Myocyte (in vitro differentiated cells): ENCODE measurements around the gene CCNT2. TPM values are rescaled to one million over a fixed set of nuclear protein-coding genes. Genes with fewer than 3 reads are reported as not detected.
A peak's percentile ranks its signal among the peaks of the same experiment; 100 is the strongest.
"Not testable (repeated sequence)": the region's sequence is repeated elsewhere in the genome, so short reads cannot be mapped to it uniquely, and the experiment has no call there.

Source experiments
- DNase-seq: peaks from one replicate; pipeline ENCODE4 v3.0.0-alpha.2; 2012; ENCODE audit warnings: low read depth
- polyA plus RNA-seq: library from polyadenylated mRNA; unstranded; fragments of >200 nt; gene quantifications from one replicate; pipeline ENCODE4 v1.2.1, GENCODE V29; 2012; ENCODE audit warnings: missing spikeins
- total RNA-seq: library from RNA; depleted of rRNA; stranded (reverse); fragments of >200 nt; gene quantifications from 2 replicates; pipeline ENCODE4 v1.2.3, GENCODE V29; 2014

CCNT2 gene
- 30.7 and 39.1 TPM in 2 replicates for total RNA-seq
- polyA plus RNA-seq: 10.1 TPM

DNA sequence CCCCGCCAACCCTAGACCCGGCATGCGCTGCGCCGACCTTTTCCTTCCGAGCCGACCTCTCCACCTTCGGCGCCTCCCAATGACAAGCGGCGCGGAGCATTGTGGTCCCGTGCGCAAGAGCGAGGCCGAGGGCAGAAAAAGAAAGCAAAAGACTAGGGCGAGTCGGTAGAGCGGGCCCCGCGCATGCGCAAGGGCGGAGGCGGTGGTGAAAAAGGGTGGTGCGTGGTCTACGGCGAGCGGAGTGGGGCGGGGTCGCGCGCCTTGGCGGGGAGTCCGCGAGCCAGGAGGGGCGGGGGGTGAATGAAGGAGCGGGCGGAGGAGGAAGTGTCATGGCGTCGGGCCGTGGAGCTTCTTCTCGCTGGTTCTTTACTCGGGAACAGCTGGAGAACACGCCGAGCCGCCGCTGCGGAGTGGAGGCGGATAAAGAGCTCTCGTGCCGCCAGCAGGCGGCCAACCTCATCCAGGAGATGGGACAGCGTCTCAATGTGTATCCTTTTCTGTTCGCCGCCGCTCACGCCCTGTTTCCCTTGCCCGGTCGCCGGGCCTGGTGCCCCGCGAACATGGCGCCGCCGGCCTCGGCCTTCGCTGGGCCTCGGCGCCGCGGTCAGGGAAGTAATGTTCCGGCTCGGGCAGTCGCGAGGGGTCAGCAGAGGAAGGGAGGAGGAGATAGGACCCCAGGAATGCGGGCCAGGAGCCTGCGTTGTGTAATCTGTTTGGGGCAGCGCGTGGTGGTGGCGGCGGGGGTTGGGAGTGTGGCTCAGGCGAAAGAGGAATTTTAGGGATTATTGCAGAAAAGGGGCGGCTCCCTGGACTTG, at the start of gene CCNT2:
CCNT2 (plus strand) TSS at position 297 of the 815 bp plus-strand sequence; CDS start at position 330, 33 bp downstream.
- peak; percentile 100 for DNase-seq

DNA sequence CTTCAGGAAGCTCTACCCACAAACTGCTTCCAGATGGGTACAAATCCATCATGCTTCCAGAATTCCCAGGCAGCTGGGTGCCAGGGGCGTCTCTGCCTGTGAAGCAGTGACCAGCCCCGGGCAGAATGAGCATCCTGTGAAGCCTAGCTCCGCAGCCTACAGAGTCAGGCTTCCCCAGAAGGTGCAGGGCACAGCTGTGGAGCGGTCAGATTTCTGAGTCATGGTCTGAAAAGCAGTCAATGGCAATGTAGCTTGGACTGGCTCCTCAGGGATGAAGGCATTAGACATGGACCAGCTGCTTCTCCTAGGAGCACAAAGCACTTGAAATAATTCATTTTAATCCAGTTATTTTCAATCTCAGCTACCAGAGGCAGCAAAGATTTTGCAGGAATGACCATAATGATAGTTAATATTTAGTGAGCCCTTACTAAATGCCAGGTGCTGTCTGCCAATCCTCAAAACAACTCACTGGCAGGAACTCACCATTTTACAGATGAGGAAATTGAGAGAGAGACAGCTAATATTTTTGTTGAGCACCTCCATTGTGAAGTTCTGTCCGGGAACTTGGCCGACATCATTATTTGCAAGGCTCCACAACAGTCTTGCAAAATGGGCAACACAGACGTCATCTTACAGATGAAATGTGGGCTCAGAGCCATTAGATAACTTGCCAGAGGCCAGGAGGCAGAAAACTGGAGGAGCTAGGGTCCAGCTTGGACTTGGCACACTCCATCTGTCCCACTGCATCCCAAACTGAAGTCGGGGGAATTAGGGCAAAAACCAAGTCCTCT, 48.5 kb upstream of the CCNT2 start:
- DNase-seq: peak; percentile 75

DNA sequence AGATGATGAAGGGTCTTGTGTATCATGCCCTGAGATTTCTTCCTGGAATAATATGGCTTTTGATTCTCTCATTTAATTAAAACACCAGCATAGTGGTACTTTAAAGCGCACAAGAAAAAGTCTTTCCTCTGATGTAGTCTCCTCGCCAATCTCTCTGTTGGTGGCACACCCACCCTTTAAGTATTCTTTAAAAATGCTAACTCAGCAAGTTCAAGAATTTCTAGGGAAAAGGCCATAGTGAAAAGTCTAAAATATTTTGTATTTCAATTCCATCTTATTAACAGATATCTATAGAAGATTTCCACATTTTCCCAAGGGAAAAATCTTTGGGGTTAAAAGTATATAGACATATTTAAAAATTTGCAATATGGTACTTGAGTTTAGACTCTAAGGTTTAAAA, 45.5 kb upstream of the CCNT2 start:
- no peak for DNase-seq

- no peak for DNase-seq
These were observed 43.3 kb upstream of the CCNT2 start for GRCh38 chr2:134875309-134875708.

GRCh38 chr2:134882773-134883172, 35.8 kb upstream of the CCNT2 start:
- no peak for DNase-seq

DNA sequence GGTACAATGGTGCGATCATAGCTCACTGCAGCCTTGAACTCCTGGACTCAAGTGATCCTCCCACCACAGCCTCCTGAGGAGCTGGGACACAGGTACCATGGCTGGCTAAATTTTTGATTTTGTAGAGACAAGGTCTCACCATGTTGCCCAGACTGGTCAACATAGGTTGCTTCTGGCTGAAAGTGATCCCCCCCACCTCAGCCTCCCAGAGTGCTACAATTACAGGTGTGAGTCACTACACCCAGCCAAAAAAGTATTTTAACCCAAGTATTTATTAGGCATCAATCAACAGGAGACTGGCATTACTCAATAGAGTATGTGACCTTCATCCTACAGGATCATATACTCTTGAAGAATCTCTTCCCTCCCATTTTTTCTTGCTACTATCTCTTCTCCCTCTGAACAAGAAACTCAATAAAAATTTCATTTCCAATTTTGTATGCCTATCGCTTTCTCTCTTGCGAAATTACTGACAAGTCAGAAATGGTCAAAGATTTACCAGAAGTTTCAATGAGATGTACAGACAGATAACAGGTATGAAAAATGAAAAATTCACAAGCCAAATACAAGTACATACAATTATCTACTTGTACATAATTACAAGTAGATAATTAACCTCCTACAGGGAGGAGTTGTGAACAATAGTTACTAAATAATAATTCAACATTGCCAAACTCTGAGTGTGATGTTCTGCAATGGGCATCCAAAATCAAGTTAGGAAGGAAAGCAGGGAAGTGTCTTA, 34.9 kb upstream of the CCNT2 start:
- no peak for DNase-seq

DNA sequence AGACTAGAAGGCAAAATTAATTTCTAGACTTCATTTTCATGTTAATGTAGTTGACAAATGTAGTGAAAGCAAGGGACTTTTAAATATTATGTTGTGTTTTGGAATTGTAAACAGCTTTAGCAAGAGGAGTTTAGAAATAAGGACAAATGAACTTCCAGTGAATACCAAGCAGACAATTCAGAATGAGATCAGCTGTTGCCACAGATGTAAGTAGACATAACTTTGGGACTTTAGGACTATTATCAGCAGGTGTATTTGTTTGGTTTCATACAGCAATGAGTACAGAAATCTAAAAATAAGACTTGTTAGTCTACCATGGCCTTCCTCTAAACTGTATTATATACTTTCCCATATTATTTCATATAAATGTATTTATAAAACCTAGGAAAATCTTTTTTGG, 34.2 kb upstream of the CCNT2 start:
- DNase-seq: peak; percentile 51

DNA sequence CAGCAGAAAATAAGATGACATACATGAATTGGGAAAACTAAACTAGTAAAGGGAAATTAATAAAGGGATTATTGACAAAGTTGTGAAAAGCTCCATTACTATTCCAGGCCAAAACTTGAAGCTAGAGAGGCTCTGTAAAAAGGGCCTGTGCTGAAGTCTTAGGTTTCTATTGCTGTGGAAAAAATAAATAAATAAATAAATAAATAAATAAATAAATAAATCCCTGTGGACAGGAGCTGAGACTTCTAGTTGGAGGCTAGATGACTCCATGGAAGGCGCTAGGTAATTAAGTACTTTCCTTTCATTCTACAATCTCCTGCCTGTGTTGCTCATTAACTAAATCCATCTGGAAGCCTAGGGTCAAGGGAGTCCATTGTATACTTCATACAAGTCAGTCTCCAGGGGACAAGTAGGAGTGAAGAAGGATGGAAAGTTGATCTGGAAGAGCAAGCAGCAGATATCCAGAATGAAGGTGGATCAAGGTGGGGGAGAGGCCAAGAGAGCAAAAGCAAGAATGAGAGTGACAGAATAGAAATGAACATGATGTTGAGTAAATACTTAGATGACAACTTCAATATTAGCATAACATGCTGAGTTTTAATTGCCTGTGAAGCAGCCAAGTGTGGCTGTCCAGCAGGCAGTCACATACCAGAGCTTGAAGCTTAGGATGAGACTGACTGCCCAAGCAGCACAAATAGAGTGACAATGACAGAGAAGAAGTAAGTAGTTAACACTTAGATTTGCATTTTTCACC, 26.2 kb upstream of the CCNT2 start:
- no peak for DNase-seq

GRCh38 chr2:134897932-134898331, 20.7 kb upstream of the CCNT2 start:
- DNase-seq: peak; percentile 26

GRCh38 chr2:134899204-134899603, 19.4 kb upstream of the CCNT2 start:
- DNase-seq: no peak

DNA sequence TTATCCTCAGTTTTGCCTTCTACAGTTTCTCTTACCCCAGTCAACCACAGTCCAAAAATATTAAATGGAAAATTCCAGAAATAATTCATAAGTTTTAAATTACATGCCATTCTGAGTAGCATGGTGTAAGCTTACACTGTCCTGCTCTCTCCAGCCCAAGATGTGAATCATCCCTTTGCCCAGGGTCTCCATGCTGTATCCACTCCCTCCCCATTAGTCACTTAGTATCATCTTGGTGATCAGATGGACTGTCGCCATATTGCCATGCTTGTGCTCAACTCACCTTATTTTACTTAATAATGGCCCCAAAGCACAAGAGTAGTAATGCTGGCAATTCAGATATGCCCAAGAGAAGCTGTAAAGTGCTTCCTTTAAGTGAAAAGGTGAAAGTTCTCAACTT, 18.5 kb upstream of the CCNT2 start:
- DNase-seq: peak; percentile 72

DNA sequence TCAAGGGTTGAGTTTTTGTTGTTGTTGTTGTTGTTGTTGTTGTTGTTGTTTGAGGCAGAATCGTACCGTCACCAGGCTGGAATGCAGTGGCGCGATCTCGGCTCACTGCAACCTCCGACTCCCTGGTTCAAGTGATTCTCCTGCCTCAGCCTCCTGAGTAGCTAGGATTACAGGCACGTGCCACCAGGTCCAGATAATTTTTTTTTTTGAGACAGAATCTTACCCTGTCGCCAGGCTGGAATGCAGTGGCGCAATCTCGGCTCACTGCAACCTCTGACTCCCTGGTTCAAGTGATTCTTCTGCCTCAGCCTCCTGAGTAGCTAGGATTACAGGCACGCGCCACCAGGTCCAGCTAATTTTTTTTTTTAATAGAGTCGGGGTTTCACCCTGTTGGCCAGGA, 14.9 kb upstream of the CCNT2 start:
- DNase-seq: not testable (repeated sequence)

DNA sequence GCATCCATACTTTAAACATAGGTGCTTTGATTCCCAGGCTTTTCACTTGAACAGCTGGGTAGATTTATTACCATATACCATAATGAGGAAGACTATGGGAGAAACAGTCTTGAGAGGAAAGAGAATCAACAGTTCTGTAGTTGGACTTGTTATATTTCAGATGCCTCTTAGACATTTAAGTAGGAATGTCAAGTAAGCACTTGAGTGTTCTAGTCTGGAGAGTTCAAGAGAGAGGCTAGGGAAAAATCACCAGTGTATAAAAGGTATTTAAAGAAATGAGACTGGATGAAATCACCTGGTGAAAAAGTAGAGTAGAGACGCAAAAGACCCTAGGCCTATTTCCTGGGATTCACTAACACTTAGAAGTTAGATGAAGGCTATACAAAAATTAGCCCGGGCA, 13.5 kb upstream of the CCNT2 start:
- no peak for DNase-seq

DNA sequence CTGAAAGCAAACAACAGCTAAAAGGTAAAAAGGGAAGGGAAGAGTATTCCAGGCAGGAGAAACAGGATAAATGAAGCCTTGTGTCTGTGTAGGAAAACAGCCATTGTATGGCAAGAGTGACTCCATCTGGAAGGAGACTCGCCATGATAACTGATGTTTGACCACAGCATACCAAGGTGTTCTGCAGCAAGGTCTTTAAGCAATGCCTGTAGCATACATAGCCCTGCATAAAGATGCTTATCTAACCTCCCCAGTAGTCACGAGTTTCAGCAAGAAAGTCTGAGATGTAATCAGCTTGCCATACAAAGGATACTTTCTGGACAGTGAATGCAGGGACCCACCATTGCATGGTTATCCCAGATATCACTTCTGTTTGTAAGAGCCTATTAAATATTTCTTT, 11.9 kb upstream of the CCNT2 start:
- DNase-seq: no peak

GRCh38 chr2:134907441-134908116, 11.0 kb upstream of the CCNT2 start:
- DNase-seq: not testable (repeated sequence)

DNA sequence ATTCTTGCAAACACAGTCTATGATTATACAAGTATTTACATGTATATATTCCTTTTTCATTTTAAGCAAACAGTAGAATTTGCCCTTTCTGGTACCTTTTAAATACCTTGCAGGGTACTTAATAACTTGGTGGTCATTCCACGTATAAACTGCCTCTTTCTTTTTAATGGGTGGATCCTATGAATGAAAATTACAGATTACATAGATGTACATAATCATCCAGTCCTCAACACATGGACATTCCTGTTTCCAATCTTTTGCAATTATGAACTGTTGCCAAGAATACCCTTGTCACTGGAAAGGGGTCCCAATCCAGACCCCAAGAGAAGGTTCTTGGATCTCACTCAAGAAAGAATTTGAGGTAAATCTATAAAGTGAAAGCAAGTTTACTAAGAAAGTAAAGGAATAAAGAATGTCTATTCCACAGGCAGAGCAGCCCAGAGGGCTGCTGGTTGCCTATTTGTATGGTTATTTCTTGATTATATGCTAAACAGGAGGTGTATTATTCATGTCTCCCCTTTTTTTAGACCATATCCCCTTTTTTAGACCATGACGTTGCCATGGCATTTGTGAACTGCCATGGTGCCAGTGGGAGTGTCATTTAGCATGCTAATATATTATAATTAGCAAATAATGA, 7.7 kb upstream of the CCNT2 start:
- DNase-seq: no peak

GRCh38 chr2:134911400-134911785, 7.2 kb upstream of the CCNT2 start:
- DNase-seq: no peak

DNA sequence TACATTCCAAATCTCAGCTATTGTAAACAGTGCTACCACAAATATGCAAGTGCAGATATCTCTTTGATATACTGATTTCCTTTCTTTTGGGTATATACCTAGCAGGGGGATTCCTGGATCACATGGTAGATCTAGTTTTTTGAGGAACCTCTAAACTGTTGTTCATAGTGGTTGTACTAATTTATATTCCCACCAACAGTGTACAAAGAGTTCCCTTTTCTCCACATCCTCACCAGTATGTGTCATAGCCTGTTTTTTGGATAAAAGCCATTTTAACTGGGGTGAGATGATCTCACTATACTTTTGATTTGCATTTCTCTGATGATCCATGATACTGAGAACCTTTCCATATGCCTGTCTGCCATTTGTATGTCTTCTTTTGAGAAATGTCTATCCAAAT, 6.3 kb upstream of the CCNT2 start:
- DNase-seq: no peak

- no peak for DNase-seq
These were observed 1.2 kb upstream of the CCNT2 start for GRCh38 chr2:134917360-134917865.
